Astrocyte (in vitro differentiated cells and primary cell): ENCODE results near the gene ASB16. TPM values are rescaled to one million over a fixed set of nuclear protein-coding genes. Genes with fewer than 3 reads are reported as not detected.

Experiments
- DNase-seq: peaks from one replicate; pipeline ENCODE4 v3.0.0-alpha.2; 2010; ENCODE audit warnings: low read depth
- FAIRE-seq: peaks from 2 replicates; lab custom pipeline; 2011; peaks lifted over from hg19 to GRCh38; lab: Jason Lieb, UNC
- H2AFZ ChIP-seq: 2 replicates; pipeline ENCODE4 v1.6.0; 2012; ENCODE audit warnings: low read depth, low read length, inconsistent platforms
- H3K27ac ChIP-seq: 2 replicates; pipeline ENCODE4 v1.5.1; 2011; ENCODE audit warnings: low read depth, low read length, inconsistent platforms
- H3K27me3 ChIP-seq: 2 replicates; pipeline ENCODE4 v1.6.0; 2011; ENCODE audit warnings: low read length, inconsistent platforms; ENCODE audit not compliant: insufficient read depth
- H3K36me3 ChIP-seq: 2 replicates; pipeline ENCODE4 v1.5.1; 2011; ENCODE audit warnings: low read length, inconsistent platforms; ENCODE audit not compliant: insufficient read depth
- H3K4me1 ChIP-seq: 2 replicates; pipeline ENCODE4 v1.5.1; 2011; ENCODE audit warnings: low read length, inconsistent platforms; ENCODE audit not compliant: insufficient read depth
- H3K4me2 ChIP-seq: 2 replicates; pipeline ENCODE4 v1.6.0; 2012; ENCODE audit warnings: low read length, inconsistent platforms
- H3K4me3 ChIP-seq: 2 replicates; pipeline ENCODE4 v1.5.1; 2011; ENCODE audit warnings: low read depth, mild to moderate bottlenecking, low read length, inconsistent platforms; ENCODE audit not compliant: insufficient read depth
- H3K79me2 ChIP-seq: 2 replicates; pipeline ENCODE4 v1.6.0; 2012; ENCODE audit warnings: mild to moderate bottlenecking, low read length, inconsistent platforms; ENCODE audit not compliant: insufficient read depth
- H3K9ac ChIP-seq: 2 replicates; pipeline ENCODE4 v1.6.0; 2012; ENCODE audit warnings: mild to moderate bottlenecking, low read length, inconsistent platforms
- H3K9me3 ChIP-seq: 2 replicates; pipeline ENCODE4 v1.5.1; 2012; ENCODE audit warnings: low read depth, mild to moderate bottlenecking, low read length, inconsistent platforms; ENCODE audit not compliant: insufficient read depth
- H4K20me1 ChIP-seq: 2 replicates; pipeline ENCODE4 v1.6.0; 2012; ENCODE audit warnings: low read length, inconsistent platforms; ENCODE audit not compliant: insufficient read depth
- H3K27ac Mint-ChIP-seq: one replicate; pipeline ENCODE4 v1.8.0; 2021; ENCODE audit warnings: mild to moderate bottlenecking, mixed read lengths; ENCODE audit not compliant: unreplicated experiment
- H3K27me3 Mint-ChIP-seq: one replicate; pipeline ENCODE4 v1.8.0; 2021; ENCODE audit warnings: low read depth, mixed read lengths; ENCODE audit not compliant: unreplicated experiment
- H3K36me3 Mint-ChIP-seq: one replicate; pipeline ENCODE4 v1.8.0; 2021; ENCODE audit warnings: low read depth, mixed read lengths; ENCODE audit not compliant: unreplicated experiment
- H3K4me1 Mint-ChIP-seq: one replicate; pipeline ENCODE4 v1.8.0; 2021; ENCODE audit warnings: low read depth, mixed read lengths; ENCODE audit not compliant: unreplicated experiment
- H3K4me3 Mint-ChIP-seq: one replicate; pipeline ENCODE4 v1.8.0; 2021; ENCODE audit warnings: mild to moderate bottlenecking, moderate library complexity, mixed read lengths; ENCODE audit not compliant: unreplicated experiment
- H3K9me3 Mint-ChIP-seq: one replicate; pipeline ENCODE4 v1.8.0; 2021; ENCODE audit warnings: mild to moderate bottlenecking, mixed read lengths; ENCODE audit not compliant: unreplicated experiment
- CTCF ChIP-seq: IDR thresholded peaks from 2 replicates; pipeline ENCODE4 v1.5.1; 2011; ENCODE audit warnings: low read depth, mild to moderate bottlenecking, inconsistent platforms, low read length, moderate library complexity; ENCODE audit not compliant: insufficient read depth
- EZH2 ChIP-seq: IDR thresholded peaks from 2 replicates; pipeline ENCODE4 v1.6.1; 2012; ENCODE audit warnings: mild to moderate bottlenecking, low read length, inconsistent platforms; ENCODE audit not compliant: insufficient read depth
- total RNA-seq: library from RNA; stranded (reverse); gene quantifications from 2 replicates; pipeline ENCODE4 v1.2.1, GENCODE V29; 2021

ASB16 gene
- total RNA-seq, 1 donor from 2014 or later: not detected

DNA sequence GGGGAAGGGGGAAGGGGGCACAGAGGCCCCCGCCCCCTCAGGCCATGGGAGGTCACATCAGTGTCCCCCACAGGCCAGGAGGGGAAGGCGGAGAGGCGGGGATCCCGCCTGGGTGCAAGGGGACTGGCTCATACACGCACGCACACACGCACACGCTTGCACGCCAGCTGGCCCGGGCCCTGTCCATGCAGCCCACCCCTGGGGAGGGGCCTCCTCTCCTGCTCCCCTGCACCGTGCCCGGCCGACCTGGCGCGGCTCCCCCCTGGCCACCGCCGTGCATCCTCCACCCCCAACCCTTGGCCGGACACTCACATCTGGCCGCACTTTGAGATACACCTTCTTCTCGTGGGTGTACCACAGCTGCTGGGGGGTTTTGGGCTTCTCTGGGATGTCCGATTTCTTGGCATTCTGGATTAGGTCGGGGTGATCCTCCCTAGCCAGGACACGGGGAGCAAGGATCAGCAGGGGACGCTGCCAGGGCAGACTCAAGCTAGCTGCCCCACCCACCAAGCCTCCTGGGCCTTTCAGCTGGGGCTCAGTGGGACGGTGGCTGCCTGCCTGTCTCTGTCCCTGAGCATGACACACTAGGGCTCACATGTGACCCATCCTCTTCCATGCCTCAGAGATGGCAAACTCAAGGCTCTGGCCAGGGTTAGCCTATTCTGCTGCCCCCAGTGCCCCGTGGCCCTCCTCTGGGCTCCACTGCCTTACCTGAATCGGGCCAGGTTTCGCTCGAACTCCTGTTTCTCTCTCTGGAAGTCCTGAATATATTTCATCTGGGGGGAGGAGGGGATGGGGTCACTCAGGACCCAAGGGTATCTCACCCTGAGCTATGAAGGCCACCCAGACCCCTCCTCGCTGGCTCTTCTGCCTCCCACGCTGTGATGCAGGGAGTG, 42.3 kb downstream of the ASB16 start:
- no peak overlapping the region for H3K4me2 ChIP-seq
- H3K27ac Mint-ChIP-seq: no peak overlapping the region
- no peak overlapping the region for H3K27ac ChIP-seq
- peaks cover 25% of the 10 kb centered on the region for H3K4me1 ChIP-seq
- FAIRE-seq (no peak), DNase-seq (no peak)
- H4K20me1 ChIP-seq: peaks cover 75% of the 10 kb centered on the region
- H3K36me3 Mint-ChIP-seq: peaks cover 34% of the 10 kb centered on the region
- no peak overlapping the region for H2AFZ ChIP-seq
- H3K27me3 Mint-ChIP-seq: no peaks in the 10 kb centered on the region
- TF ChIP-seq EZH2 (no peak), CTCF (no peak)
- H3K36me3 ChIP-seq: peaks cover 42% of the 10 kb centered on the region
- H3K79me2 ChIP-seq: peaks cover 38% of the 10 kb centered on the region
- H3K27me3 ChIP-seq: no peaks in the 10 kb centered on the region
- H3K4me1 Mint-ChIP-seq: peaks cover 7% of the 10 kb centered on the region
- H3K9me3 Mint-ChIP-seq: no peaks in the 10 kb centered on the region
- no peak overlapping the region for H3K4me3 ChIP-seq
- no peaks in the 10 kb centered on the region for H3K9me3 ChIP-seq
- H3K9ac ChIP-seq: no peak overlapping the region
- no peak overlapping the region for H3K4me3 Mint-ChIP-seq

DNA sequence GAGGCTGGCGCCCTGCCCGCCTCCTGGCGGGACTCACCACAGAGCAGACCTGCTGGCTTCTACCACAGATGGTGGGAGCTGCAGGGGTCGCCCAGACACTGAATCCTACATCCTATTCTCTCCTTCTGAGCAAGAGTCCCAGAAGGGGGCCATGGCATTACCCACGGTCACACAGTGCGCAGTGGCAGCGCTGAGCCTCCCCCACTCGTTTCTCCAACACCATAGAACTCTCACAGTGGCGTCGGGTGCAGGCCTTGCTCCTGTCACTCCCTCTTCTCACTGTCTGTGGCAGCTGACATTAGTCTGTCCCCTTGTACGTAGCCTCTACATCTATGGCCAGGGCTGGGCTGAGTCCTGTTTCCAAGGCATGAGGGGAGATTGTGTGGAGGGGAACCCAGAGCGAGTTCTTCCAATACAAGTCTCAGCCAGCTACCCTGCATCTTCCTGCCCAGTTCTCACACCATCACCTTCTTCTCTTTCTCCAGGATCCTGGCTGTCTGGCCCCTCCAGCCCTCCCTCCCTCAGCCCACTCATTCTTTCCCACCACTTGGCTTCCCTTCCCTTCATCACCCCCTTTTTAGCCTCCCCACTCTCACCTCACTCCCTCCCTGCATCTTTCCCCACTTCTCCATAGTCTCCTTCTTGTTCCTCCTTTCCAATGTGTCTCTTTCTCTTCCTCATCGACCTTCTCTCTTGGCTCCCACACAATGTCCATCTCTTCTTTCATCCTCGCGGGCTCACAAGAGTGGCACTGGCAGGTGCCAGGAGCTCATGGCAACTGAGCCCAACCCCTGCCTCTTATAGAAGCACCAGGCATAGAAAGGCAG, 43.1 kb downstream of the ASB16 start:
- no peak overlapping the region for H3K27ac ChIP-seq
- no peak overlapping the region for H3K4me2 ChIP-seq
- H2AFZ ChIP-seq: no peak overlapping the region
- no peaks in the 10 kb centered on the region for H3K9me3 ChIP-seq
- peaks cover 42% of the 10 kb centered on the region for H3K36me3 ChIP-seq
- H4K20me1 ChIP-seq: peaks cover 77% of the 10 kb centered on the region
- H3K9ac ChIP-seq: no peak overlapping the region
- peaks cover 24% of the 10 kb centered on the region for H3K4me1 ChIP-seq
- Mint-ChIP-seq H3K27me3 (no peaks in the 10 kb centered on the region), H3K27ac (peak overlapping the region; percentile 41), H3K36me3 (peaks cover 32% of the 10 kb centered on the region), H3K9me3 (no peaks in the 10 kb centered on the region), H3K4me1 (peaks cover 8% of the 10 kb centered on the region), H3K4me3 (no peak overlapping the region)
- no peaks in the 10 kb centered on the region for H3K27me3 ChIP-seq
- no peak for DNase-seq
- H3K4me3 ChIP-seq: no peak overlapping the region
- FAIRE-seq: no peak
- no peak for TF ChIP-seq EZH2
- TF ChIP-seq CTCF: no peak
- H3K79me2 ChIP-seq: peaks cover 44% of the 10 kb centered on the region
